GM15510 (cell line): ENCODE data around the gene PDP2.

Experiments used
- POLR2A ChIP-seq: IDR thresholded peaks from 3 replicates; pipeline ENCODE4 v1.6.1; 2011; ENCODE audit warnings: borderline replicate concordance; ENCODE audit not compliant: insufficient read length; ENCODE audit errors: extremely low read depth

PDP2 gene

DNA sequence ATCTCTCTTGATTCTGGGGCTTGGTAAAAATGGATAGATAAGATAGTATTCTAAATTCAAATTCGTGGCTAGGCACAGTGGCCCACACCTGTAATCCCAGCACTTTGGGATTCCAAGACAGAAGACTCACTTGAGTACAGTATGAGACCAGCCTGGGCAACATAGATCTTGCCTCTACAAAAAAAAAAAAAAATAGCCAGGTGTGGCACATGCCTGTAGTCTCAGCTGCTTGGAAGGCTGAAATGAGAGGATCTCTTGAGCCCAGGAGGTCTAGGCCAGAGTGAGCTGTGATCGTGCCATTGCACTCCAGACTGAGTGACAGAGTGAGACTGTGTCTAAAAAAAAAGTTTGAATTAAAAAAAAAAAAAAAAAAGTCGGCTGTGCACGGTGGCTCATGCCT is 9.3 kb downstream of the PDP2 start:
- TF ChIP-seq POLR2A: no peak

DNA sequence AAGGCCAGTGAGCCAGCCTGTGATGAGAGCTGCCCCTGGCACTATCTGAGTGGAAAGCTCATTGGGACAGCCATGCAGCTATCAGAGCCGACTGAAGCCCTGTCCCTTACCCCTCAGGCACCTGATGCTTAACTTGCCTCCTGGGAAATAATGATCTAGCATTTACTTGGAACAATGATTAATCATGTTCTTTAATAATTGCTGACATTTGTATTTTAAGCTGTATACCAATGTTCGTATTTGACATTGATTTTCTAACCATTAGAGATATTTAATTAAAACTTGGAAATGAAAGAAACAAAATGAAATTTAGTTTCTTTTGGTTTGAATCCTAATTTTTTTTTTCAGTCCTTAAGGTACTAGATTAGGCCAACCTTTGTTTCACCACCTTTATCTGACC is 10.5 kb downstream of the PDP2 start:
- no peak for TF ChIP-seq POLR2A

DNA sequence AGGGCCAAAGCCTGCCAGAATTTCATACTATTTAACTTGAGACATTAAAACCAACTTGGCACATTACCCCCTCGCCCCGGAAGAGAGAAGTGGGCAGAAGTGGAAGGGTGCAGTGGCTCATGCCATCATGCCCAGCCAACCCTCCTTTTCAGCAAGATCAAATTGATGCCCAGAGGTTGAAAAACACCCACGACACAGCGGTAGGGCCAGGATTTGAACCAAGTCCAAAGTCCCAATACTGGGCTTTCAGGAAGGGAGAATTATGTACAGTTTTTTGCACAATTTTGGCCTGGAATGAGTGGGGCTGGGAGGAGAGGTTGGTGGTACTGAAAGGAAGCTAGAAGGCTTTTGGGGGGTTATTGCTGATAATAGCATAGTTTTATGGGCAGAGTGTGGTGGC is 11.0 kb downstream of the PDP2 start:
- TF ChIP-seq POLR2A: no peak

DNA sequence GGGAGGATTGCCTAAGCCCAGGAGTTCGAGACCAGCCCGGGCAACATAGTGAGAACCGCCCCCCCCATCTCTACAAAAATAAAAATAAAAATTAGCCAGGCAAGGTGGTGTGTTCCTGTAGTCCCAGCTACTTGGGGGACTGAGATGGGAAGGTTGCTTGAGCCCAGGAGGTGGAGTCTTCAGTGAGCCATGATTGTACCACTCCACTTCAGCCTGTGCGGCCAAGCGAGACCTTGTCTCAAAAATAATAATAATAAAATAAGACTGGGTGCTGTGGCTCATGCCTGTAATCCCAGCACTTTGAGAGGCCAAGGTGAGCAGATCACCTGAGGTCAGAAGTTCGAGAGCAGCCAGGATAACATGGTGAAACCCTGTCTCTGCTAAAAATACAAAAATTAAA is 11.5 kb downstream of the PDP2 start:
- TF ChIP-seq POLR2A: no peak

DNA sequence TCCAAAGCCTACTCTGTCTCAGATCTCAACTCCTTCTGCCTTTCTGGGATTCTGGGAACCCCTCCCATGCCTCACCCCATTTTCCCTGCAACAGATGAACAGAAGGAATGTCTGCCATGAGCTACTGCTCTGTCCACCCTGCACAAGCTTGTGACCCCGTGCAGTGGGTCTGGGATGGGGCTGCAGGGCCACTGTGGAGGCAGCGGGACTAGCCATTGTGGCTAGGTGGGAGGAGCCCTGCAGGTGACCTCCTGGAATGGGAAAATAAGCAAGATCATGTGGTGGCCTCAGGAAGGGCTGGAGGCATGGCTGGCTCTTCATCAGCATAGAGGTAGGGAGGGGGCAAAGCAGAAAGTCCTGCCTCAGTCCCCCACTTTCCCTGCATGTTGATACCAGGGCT is 13.7 kb downstream of the PDP2 start:
- no peak for TF ChIP-seq POLR2A

DNA sequence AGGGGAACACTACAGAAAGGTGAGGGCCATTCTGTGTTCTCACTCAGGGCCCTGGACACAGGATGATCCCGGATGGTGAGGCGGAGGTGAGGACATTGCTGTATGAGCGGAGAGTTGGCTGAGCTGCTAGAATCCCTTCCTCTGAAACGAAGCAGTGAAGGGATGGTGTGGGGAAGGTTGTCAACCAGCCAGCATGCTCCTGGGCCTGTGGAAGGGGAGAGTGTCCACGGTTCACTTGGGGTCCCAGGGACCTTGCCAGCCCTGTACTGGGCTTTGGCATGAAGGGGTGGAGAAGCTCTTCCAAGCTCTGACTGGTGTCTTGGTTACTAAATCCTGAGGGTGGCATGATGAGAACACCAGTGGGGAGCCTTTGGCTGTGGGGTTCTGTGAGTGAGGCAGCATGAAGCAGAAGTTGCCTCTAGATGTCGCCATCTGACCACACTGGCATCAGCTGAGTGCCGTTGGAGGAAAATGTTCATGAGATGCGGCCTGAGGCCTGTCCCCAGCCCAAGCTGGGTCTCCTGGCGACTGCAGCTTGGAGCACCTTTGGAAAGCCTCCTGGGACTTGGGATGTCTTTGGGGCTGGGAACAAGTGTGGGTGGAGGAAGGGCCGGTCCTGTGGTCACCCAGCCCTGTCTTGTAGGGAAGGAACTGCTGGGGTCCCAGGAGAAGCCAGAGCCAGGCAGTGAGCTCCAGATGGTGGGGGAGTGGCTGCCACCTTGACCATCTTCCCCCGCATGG is 14.8 kb downstream of the PDP2 start:
- TF ChIP-seq POLR2A: no peak

DNA sequence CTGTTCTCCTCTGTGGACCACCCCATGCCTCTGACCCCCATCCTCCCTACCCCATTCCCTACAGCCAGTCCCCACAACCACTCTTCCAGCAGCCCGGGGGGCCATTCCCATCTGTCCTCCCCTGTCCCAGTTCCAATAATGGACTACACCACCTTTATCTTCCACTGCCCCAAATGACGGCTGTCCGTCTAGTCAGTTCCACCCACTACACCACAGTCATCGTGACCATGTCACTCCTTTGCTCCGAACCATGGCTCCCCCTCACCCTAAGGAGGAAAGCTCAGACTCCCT is 15.3 kb downstream of the PDP2 start:
- TF ChIP-seq POLR2A: no peak

DNA sequence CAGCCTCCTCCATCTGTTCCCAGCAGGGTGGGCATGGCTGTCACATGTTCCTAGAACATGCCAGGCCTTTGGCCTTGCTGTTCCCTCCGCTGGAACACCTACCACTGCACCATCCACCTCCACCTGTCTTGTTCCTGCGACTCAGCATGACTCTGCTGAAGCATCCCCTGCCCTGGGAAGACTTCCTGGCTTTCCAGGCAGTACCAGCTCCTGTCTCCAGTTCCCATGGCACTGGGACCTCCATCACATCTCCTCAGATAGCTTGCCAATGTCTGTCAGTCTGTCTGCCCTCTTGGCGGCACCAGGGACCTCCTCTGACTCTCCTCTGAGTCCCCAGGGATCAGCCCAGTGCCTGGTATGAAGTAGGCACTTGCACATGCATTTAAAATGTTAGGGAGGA is 15.7 kb downstream of the PDP2 start:
- TF ChIP-seq POLR2A: no peak

DNA sequence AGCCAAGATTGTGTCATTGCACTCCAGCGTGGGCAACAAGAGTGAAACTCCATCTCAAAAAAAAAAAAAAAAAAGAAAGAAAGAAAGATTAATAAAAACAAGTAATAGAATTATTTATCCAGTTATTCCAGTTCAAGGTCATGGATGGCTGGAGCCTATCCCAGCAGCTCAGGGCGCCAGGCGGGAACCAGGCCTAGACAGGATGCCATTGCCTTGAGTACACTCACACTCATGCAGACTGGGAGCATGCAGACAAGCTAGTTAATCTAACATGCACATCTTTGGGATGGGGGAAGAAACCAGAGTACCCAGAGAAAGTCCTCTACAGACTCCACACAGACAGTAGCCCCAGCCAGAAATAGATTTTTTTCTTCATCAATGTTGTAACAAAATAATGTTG is 17.9 kb downstream of the PDP2 start:
- no peak for TF ChIP-seq POLR2A

DNA sequence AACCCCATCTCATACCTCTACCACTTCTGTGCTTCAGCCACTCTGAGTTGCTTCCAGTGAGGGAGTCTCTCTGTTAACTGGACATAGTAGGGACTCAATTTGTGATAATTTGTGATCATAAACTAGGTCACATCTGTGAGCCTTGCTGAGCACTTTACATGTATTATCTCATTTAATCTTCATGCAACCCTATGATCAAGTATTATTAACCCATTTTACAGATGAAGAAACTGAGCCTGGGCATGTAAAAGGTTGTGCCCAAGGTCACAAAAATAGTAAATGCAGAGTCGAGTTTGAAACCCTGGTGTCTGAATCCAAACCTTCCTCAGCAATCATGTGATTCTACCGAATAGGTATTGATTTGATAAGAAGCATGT is 18.6 kb downstream of the PDP2 start:
- TF ChIP-seq POLR2A: no peak

DNA sequence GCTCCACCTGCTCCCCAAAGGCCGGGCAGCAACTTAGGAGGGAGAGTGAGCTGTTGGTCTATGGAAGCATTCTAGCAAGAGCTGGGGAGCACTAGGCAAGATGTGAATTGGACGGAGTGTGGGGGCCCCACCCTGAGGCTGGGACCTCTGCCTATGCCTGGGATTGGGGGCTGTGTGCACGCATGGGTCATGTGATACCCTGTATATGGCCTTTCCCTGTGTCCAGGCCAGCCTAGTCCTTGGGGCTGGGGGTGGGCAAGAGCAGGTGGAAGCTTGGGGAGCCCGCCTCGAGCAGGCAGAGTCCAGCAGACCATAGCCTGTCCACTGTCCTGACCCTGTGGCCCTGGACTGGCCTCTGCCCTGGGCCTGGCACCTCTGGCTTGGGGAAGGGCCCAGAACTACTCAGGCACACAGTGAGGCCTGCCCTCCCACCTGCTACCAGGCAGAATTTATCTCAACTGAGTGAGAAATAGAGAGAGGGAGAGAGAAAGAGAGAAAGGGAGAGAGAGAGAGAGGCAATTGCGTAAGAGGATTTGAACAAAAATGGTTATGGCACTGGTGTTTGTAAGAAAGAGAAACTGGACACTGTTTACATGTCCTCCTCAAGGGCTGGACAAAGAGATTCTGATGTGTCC is 19.1 kb downstream of the PDP2 start:
- TF ChIP-seq POLR2A: no peak

DNA sequence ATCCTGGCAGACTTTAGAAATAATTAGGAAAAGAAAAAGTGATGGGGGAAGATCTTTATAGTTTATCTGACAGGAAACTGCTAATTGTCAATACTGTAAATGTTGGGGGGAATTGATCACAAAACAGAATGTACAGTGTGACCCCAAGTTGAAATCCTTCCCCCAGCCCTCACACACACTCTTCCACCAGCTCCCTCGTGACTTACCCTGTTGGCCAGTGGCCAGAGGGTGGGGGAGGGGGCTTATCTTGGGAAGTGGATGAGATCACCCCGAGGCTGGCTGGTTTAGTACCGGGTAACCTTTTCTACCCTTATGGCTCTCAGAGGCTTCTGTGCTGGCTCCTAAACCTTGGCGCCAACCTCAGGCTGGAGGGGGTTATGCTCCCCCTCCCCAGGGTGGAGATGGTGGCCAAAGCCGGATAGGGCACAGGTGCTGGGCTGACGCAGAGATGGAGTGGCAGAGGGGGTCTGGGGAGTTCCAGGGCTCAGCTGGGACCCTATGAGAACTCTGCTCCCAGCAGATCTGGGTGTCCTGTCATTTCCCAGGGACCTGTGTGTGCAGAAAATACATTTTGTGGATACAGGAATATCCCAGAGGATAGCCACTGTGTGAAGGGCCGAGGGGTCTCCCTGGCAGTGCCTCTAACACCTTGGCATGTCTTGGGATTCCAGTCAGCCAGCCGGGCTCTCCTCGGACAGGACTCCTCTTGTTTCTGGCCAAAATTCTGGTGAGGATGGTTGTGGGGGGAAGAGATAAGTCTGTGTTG is 19.8 kb downstream of the PDP2 start:
- no peak for TF ChIP-seq POLR2A

DNA sequence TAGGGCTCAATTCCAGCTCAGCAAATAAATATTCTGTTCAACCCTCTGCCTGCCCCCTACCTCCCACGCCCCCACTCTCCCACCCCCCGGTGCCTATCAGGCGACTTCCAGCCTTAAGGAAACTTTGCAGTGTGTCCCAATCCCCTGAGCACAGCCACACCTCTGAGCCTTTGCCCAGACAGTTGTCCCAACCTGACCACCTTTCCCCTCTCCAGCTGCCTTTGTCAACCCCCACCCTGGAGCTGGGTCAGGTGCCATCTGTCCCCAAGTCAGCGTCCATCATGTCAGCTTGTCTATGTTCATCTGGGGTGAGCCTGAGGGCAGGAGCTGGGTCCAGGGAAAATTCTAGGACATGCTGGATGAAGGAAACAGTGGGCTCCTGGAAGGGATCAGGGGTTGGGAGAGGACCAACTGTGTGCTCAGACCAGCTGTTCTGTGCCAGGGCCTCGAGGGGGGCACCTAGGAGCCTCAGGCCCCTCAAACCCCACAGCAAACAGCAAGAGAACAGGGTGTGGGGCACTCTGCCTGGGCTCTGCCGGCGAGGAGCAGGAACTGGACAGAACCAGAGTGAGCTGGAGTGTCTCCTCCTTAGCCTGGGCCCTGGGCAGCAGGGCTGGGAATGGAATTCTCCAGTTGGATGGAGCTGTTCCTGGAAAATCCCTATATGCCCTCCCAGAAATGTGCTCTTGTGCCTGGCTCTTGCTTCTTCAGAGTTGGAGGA is 20.6 kb downstream of the PDP2 start:
- TF ChIP-seq POLR2A: no peak

DNA sequence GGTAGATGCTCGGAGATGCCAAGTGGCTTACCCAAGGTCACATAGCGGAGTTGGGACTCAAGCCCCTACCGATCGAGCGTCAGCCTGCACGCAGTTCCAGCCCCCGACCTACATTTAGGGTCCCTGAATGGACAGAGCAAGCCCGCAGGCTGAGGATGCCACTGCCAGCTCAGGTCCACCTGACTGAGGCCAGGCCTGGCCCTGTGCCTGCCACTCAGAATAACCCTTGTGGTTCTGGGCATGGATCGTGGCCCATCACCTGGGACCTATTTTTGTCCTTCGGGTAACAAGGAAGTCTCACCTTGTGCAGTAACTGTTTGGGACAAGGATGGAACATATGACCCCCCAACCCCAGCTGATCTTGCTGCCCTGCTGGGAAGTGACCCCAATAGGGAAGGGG is 21.3 kb downstream of the PDP2 start:
- no peak for TF ChIP-seq POLR2A
